K562 (cell line): ENCODE measurements around the gene EFCAB12. TPM values are rescaled to one million over a fixed set of nuclear protein-coding genes. Genes with fewer than 3 reads are reported as not detected.
A peak's percentile ranks its signal among the peaks of the same experiment; 100 is the strongest.
"Not testable (repeated sequence)": the region's sequence is repeated elsewhere in the genome, so short reads cannot be mapped to it uniquely, and the experiment has no call there.

Experiments
- ATAC-seq: fragments of 200-7000 bp; cut with Tn5 transposase; 3 replicates; pipeline ENCODE4 v1.9.1; 2020; ENCODE audit warnings: moderate library complexity
- BruUV-seq: library from RNA; stranded (reverse); fragments of 400-500 nt; replicated peaks from 2 replicates; lab custom pipeline; 2021; lab: Mats Ljungman, UMichigan
- CTCF ChIA-PET: fragments of 300-600 bp; formaldehyde crosslinking; extraction: SDS; loops from one replicate; lab custom pipeline; 2021; ENCODE audit warnings: low intra/inter-chr PET ratio; lab: Yijun Ruan, JAX
- POLR2A ChIA-PET: fragments of 300-600, 350-650 bp; sonication (Branson Sonifier 250); formaldehyde crosslinking; extraction: SDS; loops from one replicate; lab custom pipeline; 2021; ENCODE audit warnings: antibody characterized with exemption, inconsistent platforms; lab: Yijun Ruan, JAX
- DNase-seq, 4 experiments: peaks; one replicate each; pipeline versions ENCODE4 v3.0.0 to v3.0.0-alpha.2; 2011 to 2018; ENCODE audit warnings: low spot score in 3 of 4, mixed read lengths in 3 of 4; ENCODE audit errors: extremely low read depth in 1 of 4
- FAIRE-seq: peaks from 2 replicates; lab custom pipeline; 2011; peaks lifted over from hg19 to GRCh38; lab: Jason Lieb, UNC
- H2AFZ ChIP-seq: 2 replicates; pipeline ENCODE4 v1.6.0; 2011; ENCODE audit warnings: low read depth, low read length, control low read depth, inconsistent platforms
- H3K27ac ChIP-seq: fragments of 200-600 bp; 3 replicates; pipeline ENCODE4 v1.8.0; 2011; ENCODE audit warnings: low read depth, mild to moderate bottlenecking, control low read depth, inconsistent platforms, low read length, moderate library complexity, mixed read lengths; ENCODE audit errors: extremely low read depth
- H3K27me3 ChIP-seq, 2 experiments: fragments of 300-600 bp in 1 of 2; 2 replicates in 1 of 2; 3 replicates in 1 of 2; pipeline versions ENCODE4 v1.6.0 to v1.8.0; 2011; ENCODE audit warnings: inconsistent platforms in 2 of 2, low read length in 2 of 2, mild to moderate bottlenecking in 1 of 2, mixed read lengths in 1 of 2, moderate library complexity in 1 of 2; ENCODE audit not compliant: control insufficient read depth in 2 of 2, insufficient read depth in 2 of 2
- H3K36me3 ChIP-seq: fragments of 300-600 bp; 3 replicates; pipeline ENCODE4 v1.8.0; 2011; ENCODE audit warnings: mild to moderate bottlenecking, low read length, inconsistent platforms; ENCODE audit not compliant: control insufficient read depth, insufficient read depth
- H3K4me1 ChIP-seq, 2 experiments: fragments of 200-600 bp in 1 of 2; replicated peaks in 1 of 2; 2 replicates in 1 of 2; 3 replicates in 1 of 2; pipeline versions ENCODE4 v1.5.1 to v1.8.0; 2011; ENCODE audit warnings: inconsistent platforms in 2 of 2, low read length in 2 of 2, mild to moderate bottlenecking in 1 of 2, mixed read lengths in 1 of 2, moderate library complexity in 1 of 2; ENCODE audit not compliant: control insufficient read depth in 2 of 2, insufficient read depth in 2 of 2
- H3K4me2 ChIP-seq: 2 replicates; pipeline ENCODE4 v1.6.1; 2011; ENCODE audit warnings: low read length, control low read depth, inconsistent platforms, mixed read lengths; ENCODE audit not compliant: insufficient read depth
- H3K4me3 ChIP-seq: fragments of 200-600 bp; sonication (generic), shearing (Covaris generic); 2 replicates; pipeline ENCODE4 v1.5.1; 2016; ENCODE audit warnings: control low read depth, inconsistent platforms
- H3K79me2 ChIP-seq: fragments of 200-600 bp; 3 replicates; pipeline ENCODE4 v1.8.0; 2011; ENCODE audit warnings: low read length, inconsistent platforms; ENCODE audit not compliant: control insufficient read depth, insufficient read depth
- H3K9ac ChIP-seq, 2 experiments: 2 replicates each; pipeline versions ENCODE4 v1.6.0 to v1.6.1; 2011; ENCODE audit warnings: low read depth in 2 of 2, low read length in 2 of 2, control low read depth in 1 of 2, inconsistent platforms in 1 of 2, mild to moderate bottlenecking in 1 of 2, mixed read lengths in 1 of 2; ENCODE audit not compliant: insufficient read depth in 1 of 2
- H3K9me1 ChIP-seq: one replicate; pipeline ENCODE4 v1.6.0; 2011; ENCODE audit warnings: inconsistent platforms, mild to moderate bottlenecking, low read length, moderate library complexity; ENCODE audit not compliant: control insufficient read depth, insufficient read depth
- H3K9me3 ChIP-seq: replicated peaks from 2 replicates; pipeline ENCODE4 v1.5.1; 2011; ENCODE audit warnings: low read depth, low read length, inconsistent platforms; ENCODE audit not compliant: control insufficient read depth, insufficient read depth
- H4K20me1 ChIP-seq: replicated peaks from 2 replicates; pipeline ENCODE4 v1.6.1; 2011; ENCODE audit warnings: low read length, inconsistent platforms, mixed read lengths; ENCODE audit not compliant: control insufficient read depth, insufficient read depth
- CREBBP ChIP-seq: IDR thresholded peaks from one replicate; pipeline ENCODE4 v1.6.1; 2012; ENCODE audit warnings: low read depth, mild to moderate bottlenecking, control low read depth, inconsistent platforms, low read length
- FOSL1 ChIP-seq: fragments of 200-800 bp; sonication (Bioruptor generic); conservative IDR thresholded peaks from 2 replicates; pipeline ENCODE4 v1.6.1; 2016; ENCODE audit warnings: missing genetic modification characterization, missing compliant biosample characterization
- GTF2F1 ChIP-seq: IDR thresholded peaks from 2 replicates; pipeline ENCODE4 v1.6.1; 2011; ENCODE audit warnings: low read depth, low read length, improper control_type of control experiment
- RAD21 ChIP-seq, 2 experiments: fragments of 250-450 bp in 1 of 2; fragments of 450-650 bp in 1 of 2; sonication (Bioruptor Pico) in 1 of 2; formaldehyde crosslinking in 1 of 2; IDR thresholded peaks in 1 of 2; conservative IDR thresholded peaks in 1 of 2; 2 replicates each; pipeline versions ENCODE4 v1.4.0 to v1.8.0; 2020 to 2022; ENCODE audit warnings: mild to moderate bottlenecking in 2 of 2, moderate library complexity in 1 of 2
- SPI1 ChIP-seq: IDR thresholded peaks from 2 replicates; pipeline ENCODE4 v1.6.1; 2011; ENCODE audit warnings: low read depth, low read length, control low read depth, borderline replicate concordance
- XRCC5 ChIP-seq: fragments of 200-400 bp; formaldehyde crosslinking; IDR thresholded peaks from 2 replicates; pipeline ENCODE4 v1.6.1; 2017; ENCODE audit warnings: low read depth, mild to moderate bottlenecking, low read length
- ZBTB17 ChIP-seq: fragments of 450-650 bp; formaldehyde crosslinking; IDR thresholded peaks from 2 replicates; pipeline ENCODE4 v1.4.0; 2020; ENCODE audit warnings: mild to moderate bottlenecking
- ZNF175 ChIP-seq: fragments of 200-800 bp; sonication (Bioruptor generic); IDR thresholded peaks from 2 replicates; pipeline ENCODE4 v1.6.1; 2016; ENCODE audit warnings: low read depth, mild to moderate bottlenecking, missing genetic modification characterization, missing compliant biosample characterization
- ZNF224 ChIP-seq: sonication (generic); formaldehyde crosslinking; IDR thresholded peaks from 2 replicates; pipeline ENCODE4 v1.8.0; 2022; ENCODE audit warnings: mild to moderate bottlenecking, missing genetic modification reagents
- ZNF589 ChIP-seq: fragments of 200-800 bp; sonication (Bioruptor generic); IDR thresholded peaks from 2 replicates; pipeline ENCODE4 v1.6.1; 2016; ENCODE audit warnings: low read depth, missing genetic modification characterization, missing compliant biosample characterization
- WGBS: fragments of 100-300 bp; shearing (Covaris generic); methylation state at CpG from one replicate; pipeline ENCODE4 v1.1.6; 2016; ENCODE audit warnings: low coverage, mixed read lengths; ENCODE audit not compliant: insufficient coverage; ENCODE audit errors: missing lambda C conversion rate; 5-methylcytosine and 5-hydroxymethylcytosine counted together
- in situ Hi-C: fragments of 300-500 bp; cut with MboI; formaldehyde crosslinking; loops from 4 replicates; pipeline ENCODE4 v1.15.0; 2018; ENCODE audit warnings: inconsistent platforms, mixed read lengths
- intact Hi-C: fragments of 100-400 bp; cut with micrococcal nuclease; formaldehyde crosslinking; loops from 2 replicates; pipeline ENCODE4 v1.14.2; 2022
- polyA plus RNA-seq, 8 experiments: library from polyadenylated mRNA; depleted of rRNA in 4 of 8; stranded (reverse) in 5 of 8; unstranded in 3 of 8; fragments of >200 nt; fragmentation: Nextera tagmentation in 2 of 8; fragmentation: Illumina TruSeq in 1 of 8; extraction: Ambion mirVana in 2 of 8; extraction: Trizol in 1 of 8; gene quantifications; 2 replicates each; pipeline versions ENCODE4 v1.2.1 to v1.2.3, GENCODE V29; 2011 to 2014; ENCODE audit warnings: inconsistent platforms in 1 of 8, missing spikeins in 1 of 8
- total RNA-seq, 7 experiments: library from RNA; depleted of rRNA in 6 of 7; stranded (reverse); fragments of >200 nt in 6 of 7; fragmentation: Illumina TruSeq in 2 of 7; extraction: Trizol in 2 of 7; gene quantifications; 2 replicates each; pipeline versions ENCODE4 v1.2.1 to v1.2.3, GENCODE V29; 2011 to 2021; ENCODE audit warnings: low replicate concordance in 1 of 7
- TF ChIP-seq, protein P1 (sequence below): IDR thresholded peaks from 3 replicates; pipeline ENCODE4 v1.6.1; 2011; ENCODE audit warnings: borderline replicate concordance, mild to moderate bottlenecking, moderate library complexity; ENCODE audit not compliant: insufficient read length; ENCODE audit errors: extremely low read depth

Gene EFCAB12
- total and polyA plus RNA-seq, 9 of the 15 experiments (the other 6 are each of a cell fraction or from before 2014, with no cell fraction given) = 0.08 to 0.95 (median 0.56) TPM; not detected in 1

DNA sequence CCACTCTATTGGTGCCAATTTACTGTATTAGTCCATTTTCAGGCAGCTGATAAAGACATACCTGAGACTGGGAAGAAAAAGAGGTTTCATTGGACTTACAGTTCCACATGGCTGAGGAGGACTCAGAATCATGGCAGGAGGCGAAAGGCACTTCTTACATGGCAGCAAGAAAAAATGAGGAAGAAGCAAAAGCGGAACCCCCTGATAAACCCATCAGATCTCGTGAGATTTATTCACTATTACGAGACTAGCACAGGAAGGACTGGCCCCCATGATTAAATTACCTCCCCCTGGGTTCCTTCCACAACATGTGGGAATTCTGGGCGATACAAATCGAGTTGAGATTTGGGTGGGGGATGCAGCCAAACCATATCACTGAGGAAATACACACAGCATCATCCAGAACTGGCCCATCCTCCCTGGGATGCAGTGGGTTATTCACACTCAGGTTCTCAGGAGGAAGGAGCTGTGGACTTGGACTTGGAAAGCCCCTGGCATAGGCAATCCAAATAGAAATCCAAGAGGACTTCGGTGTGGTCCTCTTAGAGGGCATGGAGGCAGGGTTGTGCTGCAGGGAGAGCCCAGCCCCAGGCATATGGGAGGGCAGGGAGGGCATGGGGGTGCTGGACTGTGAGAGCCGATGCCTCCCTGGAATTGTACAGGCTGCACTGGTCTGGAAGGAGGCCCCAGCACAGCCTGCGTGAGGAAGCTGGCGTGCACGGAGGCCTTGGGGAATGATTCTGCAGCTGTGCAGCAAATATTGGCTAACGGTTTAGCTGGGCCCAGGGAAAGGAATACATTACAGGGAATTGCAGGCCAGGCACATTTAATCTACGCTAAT is 62.9 kb downstream of the EFCAB12 start (continued):
- TF ChIP-seq, protein P1, sequence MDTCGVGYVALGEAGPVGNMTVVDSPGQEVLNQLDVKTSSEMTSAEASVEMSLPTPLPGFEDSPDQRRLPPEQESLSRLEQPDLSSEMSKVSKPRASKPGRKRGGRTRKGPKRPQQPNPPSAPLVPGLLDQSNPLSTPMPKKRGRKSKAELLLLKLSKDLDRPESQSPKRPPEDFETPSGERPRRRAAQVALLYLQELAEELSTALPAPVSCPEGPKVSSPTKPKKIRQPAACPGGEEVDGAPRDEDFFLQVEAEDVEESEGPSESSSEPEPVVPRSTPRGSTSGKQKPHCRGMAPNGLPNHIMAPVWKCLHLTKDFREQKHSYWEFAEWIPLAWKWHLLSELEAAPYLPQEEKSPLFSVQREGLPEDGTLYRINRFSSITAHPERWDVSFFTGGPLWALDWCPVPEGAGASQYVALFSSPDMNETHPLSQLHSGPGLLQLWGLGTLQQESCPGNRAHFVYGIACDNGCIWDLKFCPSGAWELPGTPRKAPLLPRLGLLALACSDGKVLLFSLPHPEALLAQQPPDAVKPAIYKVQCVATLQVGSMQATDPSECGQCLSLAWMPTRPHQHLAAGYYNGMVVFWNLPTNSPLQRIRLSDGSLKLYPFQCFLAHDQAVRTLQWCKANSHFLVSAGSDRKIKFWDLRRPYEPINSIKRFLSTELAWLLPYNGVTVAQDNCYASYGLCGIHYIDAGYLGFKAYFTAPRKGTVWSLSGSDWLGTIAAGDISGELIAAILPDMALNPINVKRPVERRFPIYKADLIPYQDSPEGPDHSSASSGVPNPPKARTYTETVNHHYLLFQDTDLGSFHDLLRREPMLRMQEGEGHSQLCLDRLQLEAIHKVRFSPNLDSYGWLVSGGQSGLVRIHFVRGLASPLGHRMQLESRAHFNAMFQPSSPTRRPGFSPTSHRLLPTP = no peak
- TF ChIP-seq XRCC5 (no peak), ZNF224 (no peak), CREBBP (no peak), SPI1 (peak; percentile 87), RAD21 (CRISPR knock-in tag; conservative IDR thresholded peaks at IDR 0.05 in 1 of 2, IDR thresholded peaks at IDR 0.05 in 1 of 2) (no peak), ZNF589 (CRISPR knock-in tag) (no peak), GTF2F1 (no peak), ZNF175 (CRISPR knock-in tag) (no peak), ZBTB17 (CRISPR knock-in tag) (no peak), FOSL1 (tag) (no peak)

DNA sequence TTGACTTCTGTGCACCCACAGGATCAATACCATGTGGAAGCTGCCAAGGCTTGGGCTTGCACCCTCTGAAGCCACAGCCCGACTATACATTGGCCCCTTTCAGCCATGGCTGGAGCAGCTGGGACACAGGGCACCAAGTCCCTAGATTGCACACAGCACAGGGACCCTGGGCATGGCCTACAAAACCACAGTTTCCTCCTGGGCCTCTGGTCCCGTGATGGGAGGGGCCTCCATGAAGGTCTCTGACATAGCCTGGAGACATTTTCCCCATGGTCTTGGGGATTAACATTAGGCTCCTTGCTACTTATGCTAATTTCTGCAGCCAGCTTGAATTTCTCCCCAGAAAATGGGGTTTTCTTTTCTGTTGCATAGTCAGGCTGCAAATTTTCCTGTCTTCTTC is 63.6 kb downstream of the EFCAB12 start:
- DNase-seq, H3K9ac ChIP-seq, H3K36me3 ChIP-seq, H3K27me3 ChIP-seq, in situ Hi-C loops, intact Hi-C loops, POLR2A ChIA-PET, H3K4me3 ChIP-seq, H3K4me2 ChIP-seq, H4K20me1 ChIP-seq, H2AFZ ChIP-seq, CTCF ChIA-PET, ATAC-seq, H3K27ac ChIP-seq, FAIRE-seq, H3K79me2 ChIP-seq, H3K9me3 ChIP-seq, H3K9me1 ChIP-seq: not testable (repeated sequence)
- TSS peak; percentile 77 for BruUV-seq
- peaks cover 3 to 18% of the 10 kb centered on the region in 2 experiments; a peak in 4 of 5 replicates for H3K4me1 ChIP-seq
- WGBS = 9% methylated on average over 1 of the region's 2 CpGs
